IPS DF 6.9 (cell line): ENCODE measurements around the gene SETD2.

Experiments used
- DNase-seq: peaks from one replicate; pipeline ENCODE4 v3.0.0-alpha.2; 2013; ENCODE audit warnings: low read depth, low spot score
- H3K27ac ChIP-seq: one replicate; pipeline ENCODE4 v1.5.1; 2013; ENCODE audit warnings: low read length, control low read depth
- H3K27me3 ChIP-seq: 2 replicates; pipeline ENCODE4 v1.6.1; 2013; ENCODE audit warnings: mild to moderate bottlenecking, low read length; ENCODE audit not compliant: control insufficient read depth, insufficient read depth
- H3K36me3 ChIP-seq: 2 replicates; pipeline ENCODE4 v1.6.1; 2013; ENCODE audit warnings: low read length; ENCODE audit not compliant: control insufficient read depth, insufficient read depth
- H3K4me1 ChIP-seq: 2 replicates; pipeline ENCODE4 v1.6.1; 2013; ENCODE audit warnings: low read length; ENCODE audit not compliant: control insufficient read depth, insufficient read depth
- H3K4me3 ChIP-seq: 2 replicates; pipeline ENCODE4 v1.5.1; 2013; ENCODE audit warnings: mild to moderate bottlenecking, low read length
- H3K9me3 ChIP-seq: 2 replicates; pipeline ENCODE4 v1.6.1; 2013; ENCODE audit warnings: low read length, inconsistent platforms; ENCODE audit not compliant: control insufficient read depth, insufficient read depth
- WGBS: extraction: QIAGEN DNeasy Blood & Tissue Kit; methylation state at CpG from one replicate; pipeline ENCODE4 v1.1.7; 2013; ENCODE audit warnings: mixed read lengths, missing lambda C conversion rate; ENCODE audit not compliant: insufficient read length, insufficient coverage; 5-methylcytosine and 5-hydroxymethylcytosine counted together

The SETD2 gene

GRCh38 chr3:47011371-47011770, 152.5 kb downstream of the SETD2 start:
- peaks cover 3% of the 10 kb centered on the region; the same call in 1 of the 2 replicates for H3K36me3 ChIP-seq

GRCh38 chr3:47010910-47011309, 153.0 kb downstream of the SETD2 start:
- WGBS, result no CpG with 5 or more reads among the region's 5 CpGs
- Histone ChIP-seq H3K36me3 (peaks cover 6% of the 10 kb centered on the region), H3K27me3 (no peaks in the 10 kb centered on the region), H3K4me1 (peaks cover 6% of the 10 kb centered on the region; the same call in 1 of the 2 replicates), H3K9me3 (no peaks in the 10 kb centered on the region), H3K4me3 (no peak overlapping the region), H3K27ac (no peak overlapping the region)
- no peak for DNase-seq

More at GRCh38 chr3:47011371-47011770, 152.5 kb downstream of the SETD2 start:
- Histone ChIP-seq H3K4me1 (peaks cover 6% of the 10 kb centered on the region; the same call in 1 of the 2 replicates), H3K27ac (no peak overlapping the region), H3K4me3 (no peak overlapping the region), H3K27me3 (no peaks in the 10 kb centered on the region), H3K9me3 (no peaks in the 10 kb centered on the region)
- WGBS, result no CpG with 5 or more reads among the region's 6 CpGs
- no peak for DNase-seq

GRCh38 chr3:47010111-47010712, 153.7 kb downstream of the SETD2 start:
- no CpG with 5 or more reads among the region's 23 CpGs for WGBS
- H3K36me3 ChIP-seq, result peaks cover 12% of the 10 kb centered on the region
- H3K27ac ChIP-seq, result no peak overlapping the region
- H3K27me3 ChIP-seq, result no peaks in the 10 kb centered on the region
- peak overlapping the region; percentile 6; the same call in 1 of the 2 replicates for H3K4me3 ChIP-seq
- DNase-seq, result no peak
- H3K4me1 ChIP-seq, result peaks cover 6% of the 10 kb centered on the region; the same call in 1 of the 2 replicates
- H3K9me3 ChIP-seq, result no peaks in the 10 kb centered on the region

GRCh38 chr3:47009225-47010110, 154.4 kb downstream of the SETD2 start:
- Histone ChIP-seq H3K27ac (no peak overlapping the region), H3K27me3 (no peaks in the 10 kb centered on the region), H3K36me3 (peaks cover 13% of the 10 kb centered on the region), H3K9me3 (no peaks in the 10 kb centered on the region), H3K4me1 (peaks cover 6% of the 10 kb centered on the region; the same call in 1 of the 2 replicates), H3K4me3 (peak overlapping the region; percentile 55; the same call in 1 of the 2 replicates)
- DNase-seq, result no peak
- WGBS, result no CpG with 5 or more reads among the region's 85 CpGs

- Histone ChIP-seq H3K9me3 (no peaks in the 10 kb centered on the region), H3K36me3 (peaks cover 17% of the 10 kb centered on the region), H3K27ac (no peak overlapping the region), H3K4me1 (peaks cover 6% of the 10 kb centered on the region; the same call in 1 of the 2 replicates), H3K27me3 (no peaks in the 10 kb centered on the region), H3K4me3 (peak overlapping the region; percentile 55; the same call in 1 of the 2 replicates)
- WGBS, result no CpG with 5 or more reads among the region's 23 CpGs
- DNase-seq, result no peak
These were observed 155.1 kb downstream of the SETD2 start for GRCh38 chr3:47008851-47009224.

GRCh38 chr3:47008234-47008796, 155.6 kb downstream of the SETD2 start:
- peaks cover 6% of the 10 kb centered on the region; the same call in 1 of the 2 replicates for H3K4me1 ChIP-seq
- H3K27ac ChIP-seq, result no peak overlapping the region
- no peak overlapping the region for H3K4me3 ChIP-seq
- WGBS, result no CpG with 5 or more reads among the region's 13 CpGs
- no peaks in the 10 kb centered on the region for H3K27me3 ChIP-seq
- no peak for DNase-seq
- no peaks in the 10 kb centered on the region for H3K9me3 ChIP-seq
- peaks cover 20% of the 10 kb centered on the region for H3K36me3 ChIP-seq

- Histone ChIP-seq H3K27ac (no peak overlapping the region), H3K36me3 (peaks cover 26% of the 10 kb centered on the region), H3K4me3 (no peak overlapping the region), H3K9me3 (no peaks in the 10 kb centered on the region), H3K4me1 (peaks cover 6% of the 10 kb centered on the region; the same call in 1 of the 2 replicates), H3K27me3 (no peaks in the 10 kb centered on the region)
- no peak for DNase-seq
- WGBS, result no CpG with 5 or more reads among the region's 16 CpGs
These were observed 156.3 kb downstream of the SETD2 start for GRCh38 chr3:47007482-47008233.

GRCh38 chr3:47007001-47007400, 156.9 kb downstream of the SETD2 start:
- DNase-seq, result no peak
- no peak overlapping the region for H3K27ac ChIP-seq
- no peaks in the 10 kb centered on the region for H3K9me3 ChIP-seq
- no peak overlapping the region for H3K4me3 ChIP-seq
- H3K27me3 ChIP-seq, result no peaks in the 10 kb centered on the region
- H3K4me1 ChIP-seq, result peaks cover 6% of the 10 kb centered on the region; the same call in 1 of the 2 replicates
- WGBS, result no CpG with 5 or more reads among the region's 3 CpGs
- peaks cover 32% of the 10 kb centered on the region for H3K36me3 ChIP-seq

- Histone ChIP-seq H3K36me3 (peaks cover 40% of the 10 kb centered on the region), H3K4me3 (no peak overlapping the region), H3K9me3 (no peaks in the 10 kb centered on the region), H3K27ac (no peak overlapping the region), H3K4me1 (peaks cover 6% of the 10 kb centered on the region; the same call in 1 of the 2 replicates), H3K27me3 (no peaks in the 10 kb centered on the region)
- no peak for DNase-seq
- WGBS, result no CpG with 5 or more reads among the region's 9 CpGs
These were observed 157.7 kb downstream of the SETD2 start for GRCh38 chr3:47006145-47006651.
